DOHH2 (cell line): ENCODE measurements around the gene CAPN10.

Experiments
- H3F3A ChIP-seq: fragments of 200-600 bp; sonication (generic), shearing (Covaris generic); 2 replicates; pipeline ENCODE4 v1.6.0; 2016; ENCODE audit warnings: antibody characterized with exemption, mild to moderate bottlenecking; ENCODE audit not compliant: control insufficient read depth, insufficient read depth
- H3K27ac ChIP-seq: fragments of 200-600 bp; sonication (generic); 2 replicates; pipeline ENCODE4 v1.5.1; 2014; ENCODE audit warnings: low read depth, mild to moderate bottlenecking, low read length, moderate library complexity
- H3K27me3 ChIP-seq: fragments of 200-600 bp; sonication (generic); 2 replicates; pipeline ENCODE4 v1.6.1; 2014; ENCODE audit warnings: mild to moderate bottlenecking, low read length, mixed read lengths; ENCODE audit not compliant: control insufficient read depth
- H3K36me3 ChIP-seq: fragments of 200-600 bp; sonication (generic); 2 replicates; pipeline ENCODE4 v1.6.1; 2014; ENCODE audit warnings: mild to moderate bottlenecking, low read length, moderate library complexity, mixed read lengths; ENCODE audit not compliant: control insufficient read depth
- H3K4me1 ChIP-seq: fragments of 200-600 bp; sonication (generic); 2 replicates; pipeline ENCODE4 v1.6.1; 2014; ENCODE audit warnings: mild to moderate bottlenecking, low read length, mixed read lengths; ENCODE audit not compliant: control insufficient read depth
- H3K4me2 ChIP-seq: fragments of 200-600 bp; sonication (generic); 2 replicates; pipeline ENCODE4 v1.6.0; 2014; ENCODE audit warnings: mild to moderate bottlenecking, low read length, moderate library complexity
- H3K4me3 ChIP-seq: fragments of 200-600 bp; sonication (generic); 2 replicates; pipeline ENCODE4 v1.5.1; 2014; ENCODE audit warnings: mild to moderate bottlenecking, low read length, mixed read lengths
- H3K79me2 ChIP-seq: fragments of 200-600 bp; sonication (generic); 2 replicates; pipeline ENCODE4 v1.6.1; 2014; ENCODE audit warnings: mild to moderate bottlenecking, low read length, mixed read lengths; ENCODE audit not compliant: control insufficient read depth
- H3K9me2 ChIP-seq: fragments of 200-600 bp; sonication (generic); replicated peaks from 2 replicates; pipeline ENCODE4 v1.6.1; 2014; ENCODE audit warnings: mild to moderate bottlenecking, low read length, mixed read lengths; ENCODE audit not compliant: control insufficient read depth
- H3K9me3 ChIP-seq: fragments of 200-600 bp; sonication (generic); 2 replicates; pipeline ENCODE4 v1.6.1; 2014; ENCODE audit warnings: antibody characterized with exemption, low read length, mixed read lengths; ENCODE audit not compliant: control insufficient read depth, insufficient read depth
- H4K20me1 ChIP-seq: fragments of 200-600 bp; sonication (generic); 2 replicates; pipeline ENCODE4 v1.6.0; 2014; ENCODE audit warnings: low read depth, mild to moderate bottlenecking, antibody characterized with exemption, low read length, moderate library complexity; ENCODE audit not compliant: control insufficient read depth, insufficient read depth
- EZH2phosphoT487 ChIP-seq: fragments of 200-600 bp; sonication (generic); IDR thresholded peaks from 2 replicates; pipeline ENCODE4 v1.6.1; 2017; ENCODE audit warnings: borderline replicate concordance, mild to moderate bottlenecking, antibody characterized with exemption, low read length, moderate library complexity, mixed read lengths
- TF ChIP-seq, protein P1 (sequence below): fragments of 200-600 bp; sonication (generic); IDR thresholded peaks from one replicate; pipeline ENCODE4 v1.5.1; 2014; ENCODE audit warnings: antibody characterized with exemption, mild to moderate bottlenecking, low read depth, low read length; ENCODE audit not compliant: poor library complexity, severe bottlenecking

CAPN10 gene

DNA sequence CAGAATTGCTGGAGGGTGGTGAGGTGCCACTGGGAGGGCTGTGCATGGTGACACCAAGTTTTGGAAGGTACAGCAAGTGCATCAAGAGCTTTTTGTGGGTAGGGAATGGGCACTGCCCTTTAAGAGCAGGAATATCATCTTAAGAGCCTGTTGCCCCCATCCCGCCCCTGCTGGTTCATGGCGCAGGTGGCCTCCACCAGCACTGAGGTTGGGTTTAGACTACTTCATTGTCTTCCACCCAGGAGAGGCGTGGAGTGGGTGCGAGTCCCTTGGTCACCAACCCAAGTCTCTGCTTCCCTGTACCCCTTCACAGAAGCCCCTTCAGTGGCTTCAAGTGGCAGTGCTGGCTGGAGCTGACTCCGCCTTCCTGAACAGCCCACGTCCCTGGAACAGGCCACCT, 10.5 kb upstream of the CAPN10 start:
- Histone ChIP-seq H3K9me2 (no peaks in the 10 kb centered on the region), H3K27me3 (no peaks in the 10 kb centered on the region)

DNA sequence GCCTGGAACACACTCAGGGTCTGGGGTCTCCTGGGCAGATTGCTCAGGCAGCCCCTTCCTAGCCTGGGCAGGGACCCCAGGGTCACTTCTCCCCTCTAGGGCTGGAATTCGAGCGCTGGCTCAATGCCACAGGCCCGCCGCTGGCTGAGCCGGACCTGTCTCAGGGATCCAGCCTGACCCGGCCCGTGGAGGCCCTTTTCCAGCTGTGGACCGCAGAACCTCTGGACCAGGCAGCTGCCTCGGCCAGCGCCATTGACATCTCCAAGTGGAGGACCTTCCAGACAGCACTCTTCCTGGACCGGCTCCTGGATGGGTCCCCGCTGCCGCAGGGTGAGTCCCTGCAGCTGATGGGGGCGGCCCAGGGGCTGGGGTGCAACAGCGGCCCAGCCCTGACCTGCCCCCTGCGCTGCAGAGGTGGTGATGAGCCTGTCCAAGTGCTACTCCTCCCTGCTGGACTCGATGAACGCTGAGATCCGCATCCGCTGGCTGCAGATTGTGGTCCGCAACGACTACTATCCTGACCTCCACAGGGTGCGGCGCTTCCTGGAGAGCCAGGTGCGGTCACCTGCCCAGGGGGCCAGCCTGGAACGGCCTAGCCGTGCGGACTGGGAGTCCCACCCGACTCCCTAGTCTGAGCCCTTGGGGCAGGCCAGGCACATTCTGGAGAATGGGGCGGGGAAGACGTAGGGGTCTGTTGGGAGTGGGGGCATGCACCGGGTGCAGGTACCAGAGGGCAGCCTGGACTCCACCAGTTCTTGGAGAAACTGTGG, 9.9 kb upstream of the CAPN10 start:
- H4K20me1 ChIP-seq: no peaks in the 10 kb centered on the region
- H3F3A ChIP-seq: no peaks in the 10 kb centered on the region
- H3K4me3 ChIP-seq: no peak overlapping the region
- H3K79me2 ChIP-seq: peaks cover 38% of the 10 kb centered on the region
- H3K4me2 ChIP-seq: no peak overlapping the region
- H3K9me3 ChIP-seq: no peaks in the 10 kb centered on the region
- H3K27me3 ChIP-seq: no peaks in the 10 kb centered on the region
- H3K27ac ChIP-seq: no peak overlapping the region
- peaks cover 27% of the 10 kb centered on the region for H3K4me1 ChIP-seq
- H3K9me2 ChIP-seq: no peaks in the 10 kb centered on the region
- TF ChIP-seq, protein P1, sequence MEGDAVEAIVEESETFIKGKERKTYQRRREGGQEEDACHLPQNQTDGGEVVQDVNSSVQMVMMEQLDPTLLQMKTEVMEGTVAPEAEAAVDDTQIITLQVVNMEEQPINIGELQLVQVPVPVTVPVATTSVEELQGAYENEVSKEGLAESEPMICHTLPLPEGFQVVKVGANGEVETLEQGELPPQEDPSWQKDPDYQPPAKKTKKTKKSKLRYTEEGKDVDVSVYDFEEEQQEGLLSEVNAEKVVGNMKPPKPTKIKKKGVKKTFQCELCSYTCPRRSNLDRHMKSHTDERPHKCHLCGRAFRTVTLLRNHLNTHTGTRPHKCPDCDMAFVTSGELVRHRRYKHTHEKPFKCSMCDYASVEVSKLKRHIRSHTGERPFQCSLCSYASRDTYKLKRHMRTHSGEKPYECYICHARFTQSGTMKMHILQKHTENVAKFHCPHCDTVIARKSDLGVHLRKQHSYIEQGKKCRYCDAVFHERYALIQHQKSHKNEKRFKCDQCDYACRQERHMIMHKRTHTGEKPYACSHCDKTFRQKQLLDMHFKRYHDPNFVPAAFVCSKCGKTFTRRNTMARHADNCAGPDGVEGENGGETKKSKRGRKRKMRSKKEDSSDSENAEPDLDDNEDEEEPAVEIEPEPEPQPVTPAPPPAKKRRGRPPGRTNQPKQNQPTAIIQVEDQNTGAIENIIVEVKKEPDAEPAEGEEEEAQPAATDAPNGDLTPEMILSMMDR: no peak
- H3K36me3 ChIP-seq: peaks cover 52% of the 10 kb centered on the region

More for the DNA sequence above, 10.5 kb upstream of the CAPN10 start:
- no peaks in the 10 kb centered on the region for H3K9me3 ChIP-seq
- H3K4me1 ChIP-seq: peaks cover 23% of the 10 kb centered on the region
- H3K4me3 ChIP-seq: no peak overlapping the region
- H3K79me2 ChIP-seq: peaks cover 38% of the 10 kb centered on the region
- no peaks in the 10 kb centered on the region for H3F3A ChIP-seq
- peaks cover 50% of the 10 kb centered on the region for H3K36me3 ChIP-seq
- H3K4me2 ChIP-seq: no peak overlapping the region
- TF ChIP-seq, protein P1: no peak
- no peak for TF ChIP-seq EZH2phosphoT487
- no peak overlapping the region for H3K27ac ChIP-seq
- no peaks in the 10 kb centered on the region for H4K20me1 ChIP-seq

DNA sequence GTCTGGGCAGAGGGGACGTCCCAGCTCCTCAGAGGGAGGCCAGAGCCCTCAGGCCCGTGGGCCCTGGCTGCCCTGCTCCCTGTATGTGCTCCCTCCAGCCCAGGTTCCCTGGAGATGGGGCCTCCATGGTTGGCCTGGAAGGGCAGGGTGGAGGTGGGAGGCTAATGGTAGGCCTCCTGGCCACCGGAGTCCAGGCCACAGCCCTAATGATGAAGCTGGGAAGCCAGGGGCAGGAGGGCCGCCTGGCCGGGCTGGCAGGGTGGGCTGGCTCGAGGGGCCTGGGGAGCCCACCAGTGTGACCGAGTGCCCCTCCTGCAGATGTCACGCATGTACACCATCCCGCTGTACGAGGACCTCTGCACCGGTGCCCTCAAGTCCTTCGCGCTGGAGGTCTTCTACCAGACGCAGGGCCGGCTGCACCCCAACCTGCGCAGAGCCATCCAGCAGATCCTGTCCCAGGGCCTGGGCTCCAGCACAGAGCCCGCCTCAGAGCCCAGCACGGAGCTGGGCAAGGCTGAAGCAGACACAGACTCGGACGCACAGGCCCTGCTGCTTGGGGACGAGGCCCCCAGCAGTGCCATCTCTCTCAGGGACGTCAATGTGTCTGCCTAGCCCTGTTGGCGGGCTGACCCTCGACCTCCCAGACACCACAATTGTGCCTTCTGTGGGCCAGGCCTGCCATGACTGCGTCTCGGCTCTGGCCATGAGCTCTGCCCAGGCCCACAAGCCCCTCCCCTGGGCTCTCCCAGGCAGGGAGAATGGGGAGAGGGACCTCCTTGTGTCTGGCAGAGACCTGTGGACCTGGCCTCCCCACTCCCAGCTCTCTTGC, 9.0 kb upstream of the CAPN10 start:
- H3K9me2 ChIP-seq: no peaks in the 10 kb centered on the region
- peaks cover 39% of the 10 kb centered on the region for H3K79me2 ChIP-seq
- H3K36me3 ChIP-seq: peaks cover 57% of the 10 kb centered on the region
- no peak overlapping the region for H3K4me2 ChIP-seq
- no peaks in the 10 kb centered on the region for H3K9me3 ChIP-seq
- no peak overlapping the region for H3K27ac ChIP-seq
- H3K4me1 ChIP-seq: peaks cover 36% of the 10 kb centered on the region
- TF ChIP-seq, protein P1: no peak
- no peak for TF ChIP-seq EZH2phosphoT487
- no peaks in the 10 kb centered on the region for H3F3A ChIP-seq
- H3K27me3 ChIP-seq: no peaks in the 10 kb centered on the region
- no peaks in the 10 kb centered on the region for H4K20me1 ChIP-seq
- no peak overlapping the region for H3K4me3 ChIP-seq
